Measurements from ENCODE around the gene OR6B3.

DNA sequence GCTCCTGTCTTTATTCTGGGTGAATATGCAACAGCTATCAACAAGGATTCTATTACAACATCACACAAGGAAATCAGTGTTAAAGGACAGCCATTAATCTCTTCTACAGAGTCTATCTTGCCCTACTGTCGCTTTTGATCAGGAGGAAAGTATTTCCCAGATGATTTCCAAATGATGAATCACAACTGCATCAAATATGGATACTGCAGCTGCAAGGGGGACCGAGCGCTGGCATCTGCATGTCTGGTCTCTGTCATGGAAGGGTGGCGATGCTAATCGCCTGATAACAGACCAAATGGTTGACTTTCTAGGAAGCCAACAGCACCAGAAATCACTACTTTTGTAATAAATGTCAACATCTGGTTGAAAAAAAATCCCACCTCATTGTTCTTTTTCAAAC lies 21.2 kb upstream of the OR6B3 start:
- TF ChIP-seq, protein P1, sequence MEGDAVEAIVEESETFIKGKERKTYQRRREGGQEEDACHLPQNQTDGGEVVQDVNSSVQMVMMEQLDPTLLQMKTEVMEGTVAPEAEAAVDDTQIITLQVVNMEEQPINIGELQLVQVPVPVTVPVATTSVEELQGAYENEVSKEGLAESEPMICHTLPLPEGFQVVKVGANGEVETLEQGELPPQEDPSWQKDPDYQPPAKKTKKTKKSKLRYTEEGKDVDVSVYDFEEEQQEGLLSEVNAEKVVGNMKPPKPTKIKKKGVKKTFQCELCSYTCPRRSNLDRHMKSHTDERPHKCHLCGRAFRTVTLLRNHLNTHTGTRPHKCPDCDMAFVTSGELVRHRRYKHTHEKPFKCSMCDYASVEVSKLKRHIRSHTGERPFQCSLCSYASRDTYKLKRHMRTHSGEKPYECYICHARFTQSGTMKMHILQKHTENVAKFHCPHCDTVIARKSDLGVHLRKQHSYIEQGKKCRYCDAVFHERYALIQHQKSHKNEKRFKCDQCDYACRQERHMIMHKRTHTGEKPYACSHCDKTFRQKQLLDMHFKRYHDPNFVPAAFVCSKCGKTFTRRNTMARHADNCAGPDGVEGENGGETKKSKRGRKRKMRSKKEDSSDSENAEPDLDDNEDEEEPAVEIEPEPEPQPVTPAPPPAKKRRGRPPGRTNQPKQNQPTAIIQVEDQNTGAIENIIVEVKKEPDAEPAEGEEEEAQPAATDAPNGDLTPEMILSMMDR (IDR thresholded peaks at IDR 0.05), result no peak
- no peak for TF ChIP-seq SIN3A (IDR thresholded peaks at IDR 0.05; ENCODE audit: borderline replicate concordance, insufficient read depth, low read depth, low read length)

All from Panc1 (cell line).